SK-N-SH (cell line): Measurements from ENCODE around the gene GSG1L. TPM values are rescaled to one million over a fixed set of nuclear protein-coding genes. Genes with fewer than 3 reads are reported as not detected.

Source experiments
- CTCF ChIA-PET: fragments of 300-600, 350-600 bp; formaldehyde crosslinking; extraction: SDS; loops from one replicate; lab custom pipeline; 2021; lab: Yijun Ruan, JAX
- POLR2A ChIA-PET: fragments of 350-600 bp; sonication (Branson Sonifier 250); formaldehyde crosslinking; extraction: SDS; loops from one replicate; lab custom pipeline; 2020; ENCODE audit warnings: antibody characterized with exemption, inconsistent platforms; lab: Yijun Ruan, JAX
- DNase-seq: peaks from one replicate; pipeline ENCODE4 v3.0.0; 2012
- H2AFZ ChIP-seq: fragments of 200-600 bp; sonication (generic); 2 replicates; pipeline ENCODE4 v1.8.1; 2016; ENCODE audit warnings: antibody characterized with exemption, mild to moderate bottlenecking, low read depth
- H3F3A ChIP-seq: fragments of 200-600 bp; sonication (generic); replicated peaks from 2 replicates; pipeline ENCODE3; 2016; ENCODE audit warnings: antibody characterized with exemption, mild to moderate bottlenecking; ENCODE audit not compliant: insufficient read depth
- H3K27ac ChIP-seq, 2 experiments: fragments of 200-500 bp in 1 of 2; fragments of 200-600 bp in 1 of 2; sonication (Bioruptor generic) in 1 of 2; sonication (generic), shearing (Covaris generic) in 1 of 2; 2 replicates each; pipeline versions ENCODE4 v1.5.1 to v1.6.1; 2014 to 2016; ENCODE audit warnings: low read depth in 2 of 2, inconsistent platforms in 1 of 2, low read length in 1 of 2, mild to moderate bottlenecking in 1 of 2, mixed read lengths in 1 of 2
- H3K27me3 ChIP-seq: fragments of 200-600 bp; sonication (generic), shearing (Covaris generic); 2 replicates; pipeline ENCODE4 v1.6.1; 2016; ENCODE audit warnings: mixed run types; ENCODE audit not compliant: insufficient read depth
- H3K36me3 ChIP-seq, 2 experiments: fragments of 200-500 bp in 1 of 2; fragments of 200-600 bp in 1 of 2; sonication (Bioruptor generic) in 1 of 2; sonication (generic) in 1 of 2; replicated peaks in 1 of 2; 2 replicates each; pipeline versions ENCODE3 to v1.5.1; 2014 to 2016; ENCODE audit warnings: low read length in 1 of 2, mild to moderate bottlenecking in 1 of 2; ENCODE audit not compliant: insufficient read depth in 2 of 2, control insufficient read depth in 1 of 2
- H3K4me1 ChIP-seq, 2 experiments: fragments of 200-500 bp in 1 of 2; fragments of 200-600 bp in 1 of 2; sonication (Bioruptor generic) in 1 of 2; sonication (generic), shearing (Covaris generic) in 1 of 2; 2 replicates each; pipeline versions ENCODE4 v1.5.1 to v1.6.1; 2014 to 2016; ENCODE audit warnings: low read depth in 1 of 2, low read length in 1 of 2, mixed run types in 1 of 2; ENCODE audit not compliant: insufficient read depth in 2 of 2, control insufficient read depth in 1 of 2
- H3K4me2 ChIP-seq: fragments of 200-600 bp; sonication (generic), shearing (Covaris generic); 2 replicates; pipeline ENCODE4 v1.6.1; 2017; ENCODE audit warnings: mixed run types
- H3K4me3 ChIP-seq, 2 experiments: fragments of 200-500 bp in 1 of 2; fragments of 200-600 bp in 1 of 2; sonication (Bioruptor generic) in 1 of 2; sonication (generic), shearing (Covaris generic) in 1 of 2; 2 replicates each; pipeline versions ENCODE4 v1.5.1 to v1.8.1; 2014 to 2016; ENCODE audit warnings: low read depth in 2 of 2, inconsistent platforms in 1 of 2, low read length in 1 of 2, mild to moderate bottlenecking in 1 of 2, mixed read lengths in 1 of 2, moderate library complexity in 1 of 2
- H3K79me2 ChIP-seq: fragments of 200-600 bp; sonication (generic); 2 replicates; pipeline ENCODE4 v1.8.1; 2017; ENCODE audit warnings: mild to moderate bottlenecking; ENCODE audit not compliant: insufficient read depth
- H3K9ac ChIP-seq: fragments of 200-600 bp; sonication (generic); 2 replicates; pipeline ENCODE4 v1.6.1; 2017; ENCODE audit warnings: mixed run types
- H3K9me2 ChIP-seq: fragments of 200-600 bp; sonication (generic); 2 replicates; pipeline ENCODE4 v1.6.1; 2017; ENCODE audit warnings: mixed run types
- H3K9me3 ChIP-seq: fragments of 200-600 bp; sonication (generic); 2 replicates; pipeline ENCODE4 v1.6.1; 2017; ENCODE audit warnings: mixed run types, mild to moderate bottlenecking, moderate library complexity
- H4K20me1 ChIP-seq: fragments of 200-600 bp; sonication (generic); 2 replicates; pipeline ENCODE4 v1.6.1; 2017; ENCODE audit warnings: mild to moderate bottlenecking, mixed run types; ENCODE audit not compliant: insufficient read depth
- FOXJ3 ChIP-seq: sonication (generic); formaldehyde crosslinking; IDR thresholded peaks from 2 replicates; pipeline ENCODE4 v1.5.1; 2020; ENCODE audit warnings: mild to moderate bottlenecking, missing genetic modification reagents
- GATA2 ChIP-seq: sonication (generic); formaldehyde crosslinking; IDR thresholded peaks from 2 replicates; pipeline ENCODE4 v1.5.0; 2020; ENCODE audit warnings: mild to moderate bottlenecking, missing genetic modification reagents
- MAX ChIP-seq: IDR thresholded peaks from 2 replicates; pipeline ENCODE4 v1.4.0; 2012; ENCODE audit warnings: low read depth
- MEF2A ChIP-seq: IDR thresholded peaks from 2 replicates; pipeline ENCODE4 v1.4.0; 2012; ENCODE audit warnings: low read depth, borderline replicate concordance
- MXI1 ChIP-seq: IDR thresholded peaks from 2 replicates; pipeline ENCODE4 v1.6.1; 2012; ENCODE audit warnings: mild to moderate bottlenecking, low read depth, low read length, improper control_type of control experiment
- PBX3 ChIP-seq: IDR thresholded peaks from 2 replicates; pipeline ENCODE4; 2012
- RAD21 ChIP-seq: IDR thresholded peaks from 2 replicates; pipeline ENCODE4 v1.6.1; 2012; ENCODE audit warnings: mild to moderate bottlenecking, low read length
- RCOR1 ChIP-seq: fragments of 150-350 bp; IDR thresholded peaks from 2 replicates; pipeline ENCODE4 v1.6.1; 2017; ENCODE audit warnings: antibody characterized with exemption, low read length
- REST ChIP-seq: IDR thresholded peaks from 2 replicates; pipeline ENCODE4 v1.6.1; 2012; ENCODE audit warnings: mild to moderate bottlenecking, low read depth, low read length, moderate library complexity
- RFX5 ChIP-seq: IDR thresholded peaks from 2 replicates; pipeline ENCODE4 v1.6.1; 2012; ENCODE audit warnings: mild to moderate bottlenecking, improper control_type of control experiment, low read length
- SIN3A ChIP-seq: IDR thresholded peaks from 2 replicates; pipeline ENCODE4 v1.6.1; 2012; ENCODE audit warnings: low read depth, mild to moderate bottlenecking, low read length, moderate library complexity, borderline replicate concordance
- TAF1 ChIP-seq: IDR thresholded peaks from 2 replicates; pipeline ENCODE4 v1.6.1; 2012; ENCODE audit warnings: low read depth, mild to moderate bottlenecking, low read length, moderate library complexity, borderline replicate concordance
- USF2 ChIP-seq: fragments of 150-350 bp; IDR thresholded peaks from 2 replicates; pipeline ENCODE4 v1.6.1; 2017; ENCODE audit warnings: antibody characterized with exemption, low read length, low read depth, borderline replicate concordance
- ZBTB33 ChIP-seq: IDR thresholded peaks from 2 replicates; pipeline ENCODE4 v1.4.0; 2012; ENCODE audit warnings: low read depth, borderline replicate concordance
- WGBS: methylation state at CpG from one replicate; pipeline ENCODE4 v1.1.6; 2017; ENCODE audit warnings: low lambda C conversion rate; 5-methylcytosine and 5-hydroxymethylcytosine counted together
- polyA plus RNA-seq, 3 experiments: library from polyadenylated mRNA; depleted of rRNA; stranded (reverse); fragments of >200 nt; gene quantifications; 2 replicates each; pipeline ENCODE4 v1.2.3, GENCODE V29; 2012
- TF ChIP-seq, protein P1 (sequence below): IDR thresholded peaks from 2 replicates; pipeline ENCODE4 v1.4.0; 2012; ENCODE audit warnings: low read depth, borderline replicate concordance
- TF ChIP-seq, protein P2 (sequence below): fragments of 150-350 bp; IDR thresholded peaks from 2 replicates; pipeline ENCODE4 v1.6.1; 2016; ENCODE audit warnings: mild to moderate bottlenecking, low read depth, low read length

The GSG1L gene
- polyA plus RNA-seq, 1 of the 3 experiments (the other 2 are of a cell fraction) = not detected

- Histone ChIP-seq H3K9me3 (no peaks in the 10 kb centered on the region), H3K27ac (no peak overlapping the region), H3K9me2 (no peaks in the 10 kb centered on the region), H3F3A (no peaks in the 10 kb centered on the region), H2AFZ (no peak overlapping the region), H4K20me1 (no peaks in the 10 kb centered on the region), H3K36me3 (no peaks in the 10 kb centered on the region), H3K9ac (no peak overlapping the region), H3K27me3 (no peaks in the 10 kb centered on the region; the same call in 1 of the 2 replicates), H3K79me2 (no peaks in the 10 kb centered on the region), H3K4me3 (no peak overlapping the region), H3K4me2 (no peak overlapping the region), H3K4me1 (no peaks in the 10 kb centered on the region)
- POLR2A ChIA-PET = no interaction called here
- WGBS = 45% methylated on average over 11 of the region's 12 CpGs
- DNase-seq = no peak
- TF ChIP-seq, protein P1, sequence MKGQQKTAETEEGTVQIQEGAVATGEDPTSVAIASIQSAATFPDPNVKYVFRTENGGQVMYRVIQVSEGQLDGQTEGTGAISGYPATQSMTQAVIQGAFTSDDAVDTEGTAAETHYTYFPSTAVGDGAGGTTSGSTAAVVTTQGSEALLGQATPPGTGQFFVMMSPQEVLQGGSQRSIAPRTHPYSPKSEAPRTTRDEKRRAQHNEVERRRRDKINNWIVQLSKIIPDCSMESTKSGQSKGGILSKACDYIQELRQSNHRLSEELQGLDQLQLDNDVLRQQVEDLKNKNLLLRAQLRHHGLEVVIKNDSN = no peak
- no peak for TF ChIP-seq MXI1
- no peak for TF ChIP-seq USF2
- no peak for TF ChIP-seq TAF1
- TF ChIP-seq ZBTB33 = no peak
- CTCF ChIA-PET = no interaction called here
Observed at GRCh38 chr16:27828671-27829070, 234.8 kb downstream of the GSG1L start.

GRCh38 chr16:27827765-27828164 is 235.7 kb downstream of the GSG1L start:
- H3K9me3 ChIP-seq = no peaks in the 10 kb centered on the region
- no peaks in the 10 kb centered on the region for H3K79me2 ChIP-seq
- POLR2A ChIA-PET = no interaction called here
- no peaks in the 10 kb centered on the region; the same call in 1 of the 2 replicates for H3K27me3 ChIP-seq
- no peak for DNase-seq
- H3F3A ChIP-seq = no peaks in the 10 kb centered on the region
- H3K4me1 ChIP-seq = no peaks in the 10 kb centered on the region
- no peaks in the 10 kb centered on the region for H3K36me3 ChIP-seq
- no peak overlapping the region for H3K9ac ChIP-seq
- H3K4me3 ChIP-seq = no peak overlapping the region
- CTCF ChIA-PET = no interaction called here
- H4K20me1 ChIP-seq = no peaks in the 10 kb centered on the region
- H3K27ac ChIP-seq = no peak overlapping the region
- H2AFZ ChIP-seq = no peak overlapping the region
- H3K4me2 ChIP-seq = no peak overlapping the region
- no peaks in the 10 kb centered on the region for H3K9me2 ChIP-seq
- 37% methylated on average over 3 of the region's 3 CpGs for WGBS
- TF ChIP-seq RAD21 (no peak), PBX3 (no peak), USF2 (no peak), MEF2A (no peak), RFX5 (no peak), SIN3A (no peak), MAX (no peak), RCOR1 (no peak), FOXJ3 (CRISPR knock-in tag) (no peak), MXI1 (no peak), GATA2 (CRISPR knock-in tag) (no peak), REST (no peak)
- TF ChIP-seq, protein P2, sequence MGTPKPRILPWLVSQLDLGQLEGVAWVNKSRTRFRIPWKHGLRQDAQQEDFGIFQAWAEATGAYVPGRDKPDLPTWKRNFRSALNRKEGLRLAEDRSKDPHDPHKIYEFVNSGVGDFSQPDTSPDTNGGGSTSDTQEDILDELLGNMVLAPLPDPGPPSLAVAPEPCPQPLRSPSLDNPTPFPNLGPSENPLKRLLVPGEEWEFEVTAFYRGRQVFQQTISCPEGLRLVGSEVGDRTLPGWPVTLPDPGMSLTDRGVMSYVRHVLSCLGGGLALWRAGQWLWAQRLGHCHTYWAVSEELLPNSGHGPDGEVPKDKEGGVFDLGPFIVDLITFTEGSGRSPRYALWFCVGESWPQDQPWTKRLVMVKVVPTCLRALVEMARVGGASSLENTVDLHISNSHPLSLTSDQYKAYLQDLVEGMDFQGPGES = no peak
